GM12874 (cell line): ENCODE results near the gene TCTN1.

Source experiments
- TF ChIP-seq, protein P1 (sequence below): IDR thresholded peaks from 2 replicates; pipeline ENCODE4 v1.5.1; 2011; ENCODE audit warnings: low read depth, mild to moderate bottlenecking, control low read depth, low read length, moderate library complexity; ENCODE audit not compliant: insufficient read depth

TCTN1 gene

DNA sequence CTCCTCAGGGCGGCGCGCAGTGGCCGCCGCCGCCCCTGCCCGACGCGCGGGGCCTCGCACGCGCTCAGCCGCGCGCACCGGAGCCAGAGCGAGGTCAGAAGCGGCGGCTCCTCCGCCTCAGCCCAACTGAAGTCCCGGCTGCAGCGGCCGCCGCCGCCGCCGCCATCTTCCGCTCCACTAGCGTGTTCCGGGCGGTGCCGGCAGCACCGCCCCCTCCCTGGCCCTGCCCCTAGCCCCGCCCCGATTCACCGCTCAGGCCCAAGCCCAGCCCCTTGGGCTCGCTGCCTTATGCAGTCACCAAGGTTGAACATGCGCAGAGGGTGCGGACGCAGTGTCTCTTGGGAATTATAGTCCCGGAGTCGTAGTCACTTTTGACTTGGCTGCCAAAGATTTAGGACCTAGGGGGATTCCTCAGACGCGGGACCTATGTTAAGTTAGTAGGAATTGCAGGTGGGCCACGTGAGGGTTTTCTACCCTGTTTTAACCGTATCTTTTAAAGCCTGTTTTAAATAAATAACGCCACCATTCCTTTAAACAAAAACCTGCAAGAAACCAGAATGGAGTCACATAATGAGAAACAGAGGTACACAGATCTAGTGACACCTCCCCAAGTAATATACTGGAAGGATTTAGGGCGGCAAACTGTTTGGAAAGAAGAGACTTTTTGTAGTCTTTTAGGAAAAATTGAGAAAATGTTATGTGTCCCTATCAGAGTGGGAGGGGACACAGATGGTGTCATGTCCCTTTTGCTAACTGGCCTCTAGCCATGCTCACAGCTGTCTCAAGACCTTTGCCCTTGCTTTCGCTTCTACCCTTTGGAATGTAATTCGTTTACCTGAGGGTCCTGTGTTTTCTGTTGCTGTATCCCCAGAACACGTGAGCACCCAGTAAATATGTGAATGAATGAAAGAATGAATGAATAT lies 30.5 kb upstream of the TCTN1 start, which contains the start of gene PPTC7:
Gene PPTC7, minus strand, starts transcription at position 182 of the 923 bp plus-strand sequence. CDS start 287 bp downstream, outside the sequence.
- TF ChIP-seq, protein P1, sequence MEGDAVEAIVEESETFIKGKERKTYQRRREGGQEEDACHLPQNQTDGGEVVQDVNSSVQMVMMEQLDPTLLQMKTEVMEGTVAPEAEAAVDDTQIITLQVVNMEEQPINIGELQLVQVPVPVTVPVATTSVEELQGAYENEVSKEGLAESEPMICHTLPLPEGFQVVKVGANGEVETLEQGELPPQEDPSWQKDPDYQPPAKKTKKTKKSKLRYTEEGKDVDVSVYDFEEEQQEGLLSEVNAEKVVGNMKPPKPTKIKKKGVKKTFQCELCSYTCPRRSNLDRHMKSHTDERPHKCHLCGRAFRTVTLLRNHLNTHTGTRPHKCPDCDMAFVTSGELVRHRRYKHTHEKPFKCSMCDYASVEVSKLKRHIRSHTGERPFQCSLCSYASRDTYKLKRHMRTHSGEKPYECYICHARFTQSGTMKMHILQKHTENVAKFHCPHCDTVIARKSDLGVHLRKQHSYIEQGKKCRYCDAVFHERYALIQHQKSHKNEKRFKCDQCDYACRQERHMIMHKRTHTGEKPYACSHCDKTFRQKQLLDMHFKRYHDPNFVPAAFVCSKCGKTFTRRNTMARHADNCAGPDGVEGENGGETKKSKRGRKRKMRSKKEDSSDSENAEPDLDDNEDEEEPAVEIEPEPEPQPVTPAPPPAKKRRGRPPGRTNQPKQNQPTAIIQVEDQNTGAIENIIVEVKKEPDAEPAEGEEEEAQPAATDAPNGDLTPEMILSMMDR = no peak

- TF ChIP-seq, protein P1 = no peak
These were observed 28.6 kb upstream of the TCTN1 start for GRCh38 chr12:110585231-110585799.

- TF ChIP-seq, protein P1 = no peak
These were observed 23.9 kb upstream of the TCTN1 start for GRCh38 chr12:110590059-110590458.

- TF ChIP-seq, protein P1 = no peak
These were observed 23.1 kb upstream of the TCTN1 start for GRCh38 chr12:110590806-110591326.

DNA sequence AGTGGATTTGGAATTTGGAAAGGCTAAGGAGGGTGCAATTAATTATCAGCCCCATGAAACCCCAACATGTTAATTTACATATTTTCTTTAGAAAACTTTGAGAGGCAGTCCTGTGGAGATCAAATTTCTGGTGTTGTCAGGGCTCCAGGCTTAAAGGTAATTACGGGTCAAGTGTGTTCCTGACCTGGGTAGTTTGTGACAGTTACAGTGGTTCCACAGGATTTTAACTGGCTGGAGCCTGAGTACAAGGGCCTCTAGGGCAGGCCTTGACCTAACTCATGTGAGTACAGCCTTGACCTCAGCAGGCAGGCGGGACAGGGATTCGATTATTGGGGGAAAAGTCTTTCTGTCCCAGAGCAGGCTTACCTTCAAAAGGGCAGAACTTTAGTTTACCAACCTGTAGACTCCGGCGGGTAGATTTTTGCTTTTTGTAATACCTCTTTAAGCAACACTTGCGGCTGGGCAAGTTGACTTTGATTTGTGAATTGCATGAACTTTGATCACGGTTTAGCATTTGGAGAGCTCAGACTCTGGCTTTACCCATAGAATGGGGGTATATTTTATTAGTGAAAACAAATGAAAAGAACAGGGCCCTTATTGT lies 22.4 kb upstream of the TCTN1 start:
- TF ChIP-seq, protein P1 = no peak

- TF ChIP-seq, protein P1 = no peak
These were observed 21.9 kb upstream of the TCTN1 start for GRCh38 chr12:110592078-110592477.

DNA sequence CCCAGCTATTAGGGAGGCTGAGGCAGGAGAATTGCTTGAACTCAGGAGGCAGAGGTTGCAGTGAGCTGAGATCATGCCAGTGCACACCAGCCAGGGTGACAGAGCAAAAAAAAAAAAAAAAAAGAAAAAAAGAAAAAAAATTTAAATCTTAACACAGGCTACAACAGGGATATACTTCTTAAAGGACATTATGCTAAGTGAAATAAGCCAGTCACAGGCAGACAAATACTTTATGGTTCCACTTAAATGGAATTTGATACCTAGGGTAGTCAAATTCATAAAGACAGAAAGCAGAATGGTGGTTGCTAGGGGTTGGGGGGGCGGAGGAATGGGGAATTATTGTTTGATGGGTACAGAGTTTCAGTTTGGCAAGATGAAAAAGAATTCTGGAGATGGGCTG lies 16.0 kb upstream of the TCTN1 start:
- TF ChIP-seq, protein P1 = no peak
